PC-9 (cell line): ENCODE data around the gene HSPA5. TPM values are rescaled to one million over a fixed set of nuclear protein-coding genes. Genes with fewer than 3 reads are reported as not detected.

ENCODE experiments used
- BruUV-seq: library from RNA; stranded (reverse); fragments of 400-500 nt; replicated peaks from 2 replicates; lab custom pipeline; 2021; lab: Mats Ljungman, UMichigan
- CTCF ChIA-PET: fragments of 300-600 bp; sonication (Branson Sonifier 250); formaldehyde crosslinking; loops from one replicate; lab custom pipeline; 2022; ENCODE audit warnings: antibody characterized with exemption; lab: Charles Lee
- POLR2A ChIA-PET: fragments of 300-600 bp; sonication (Branson Sonifier 250); formaldehyde crosslinking; loops from one replicate; lab custom pipeline; 2022; ENCODE audit warnings: antibody characterized with exemption; ENCODE audit not compliant: unreplicated experiment; lab: Charles Lee
- DNase-seq, 2 experiments: peaks; one replicate each; pipeline versions ENCODE4 v3.0.0 to v3.0.0-alpha.2; 2015 to 2022; ENCODE audit warnings: mixed read lengths in 1 of 2
- H2AFZ ChIP-seq: fragments of 200-600 bp; sonication (generic); 2 replicates; pipeline ENCODE4 v1.8.1; 2017; ENCODE audit warnings: antibody characterized with exemption
- H3F3A ChIP-seq: fragments of 200-600 bp; sonication (generic); 2 replicates; pipeline ENCODE4 v1.8.1; 2017; ENCODE audit warnings: antibody characterized with exemption, mild to moderate bottlenecking, low read depth; ENCODE audit not compliant: insufficient read depth
- H3K27ac ChIP-seq: fragments of 200-600 bp; sonication (generic); 2 replicates; pipeline ENCODE4 v1.6.1; 2016; ENCODE audit warnings: mixed run types
- H3K27me3 ChIP-seq: fragments of 200-600 bp; sonication (generic); 2 replicates; pipeline ENCODE4 v1.6.1; 2016; ENCODE audit warnings: low read depth, mixed run types; ENCODE audit not compliant: insufficient read depth
- H3K36me3 ChIP-seq: fragments of 200-600 bp; sonication (generic); 2 replicates; pipeline ENCODE4 v1.6.1; 2016; ENCODE audit warnings: low read depth, mixed run types
- H3K4me1 ChIP-seq: fragments of 200-600 bp; sonication (generic); replicated peaks from 2 replicates; pipeline ENCODE4 v1.6.1; 2016; ENCODE audit warnings: mixed run types; ENCODE audit not compliant: insufficient read depth
- H3K4me2 ChIP-seq: fragments of 200-600 bp; sonication (generic); 2 replicates; pipeline ENCODE4 v1.6.1; 2017; ENCODE audit warnings: mixed run types
- H3K4me3 ChIP-seq: fragments of 200-600 bp; sonication (generic); 2 replicates; pipeline ENCODE4 v1.6.1; 2016; ENCODE audit warnings: mixed run types
- H3K79me2 ChIP-seq: fragments of 200-600 bp; sonication (generic); 2 replicates; pipeline ENCODE4 v1.6.1; 2017; ENCODE audit warnings: low read depth, mixed run types
- H3K9me2 ChIP-seq: fragments of 200-600 bp; sonication (generic); 2 replicates; pipeline ENCODE4 v1.8.1; 2017; ENCODE audit warnings: mild to moderate bottlenecking; ENCODE audit not compliant: insufficient read depth
- H3K9me3 ChIP-seq: fragments of 200-600 bp; sonication (generic); 2 replicates; pipeline ENCODE4 v1.8.1; 2016; ENCODE audit warnings: low read depth; ENCODE audit not compliant: insufficient read depth
- H4K20me1 ChIP-seq: fragments of 200-600 bp; sonication (generic); 2 replicates; pipeline ENCODE4 v1.8.1; 2017; ENCODE audit not compliant: insufficient read depth
- CTCF ChIP-seq: fragments of 200-600 bp; sonication (generic); conservative IDR thresholded peaks from 2 replicates; pipeline ENCODE4 v1.6.1; 2017; ENCODE audit warnings: mixed run types, antibody characterized with exemption, mild to moderate bottlenecking, moderate library complexity
- EZH2 ChIP-seq: fragments of 200-600 bp; sonication (generic); IDR thresholded peaks from 2 replicates; pipeline ENCODE4 v1.8.0; 2017; ENCODE audit warnings: antibody characterized with exemption, low read depth
- intact Hi-C: fragments of 100-400 bp; cut with micrococcal nuclease; formaldehyde crosslinking; loops from one replicate; pipeline ENCODE4 v1.10.0; 2022; ENCODE audit not compliant: unreplicated experiment
- total RNA-seq: library from RNA; stranded (reverse); gene quantifications from 2 replicates; pipeline ENCODE4 v1.2.3, GENCODE V29; 2021

The HSPA5 gene
- total RNA-seq, 1 experiment from 2014 or later, result 235 TPM

GRCh38 chr9:125214186-125214585 lies 27.0 kb downstream of the HSPA5 start:
- Histone ChIP-seq H3K9me3 (no peaks in the 10 kb centered on the region), H3K36me3 (peaks cover 7% of the 10 kb centered on the region; the same call in 1 of the 2 replicates), H4K20me1 (no peaks in the 10 kb centered on the region), H3K4me2 (no peak overlapping the region), H3F3A (no peaks in the 10 kb centered on the region; the same call in 1 of the 2 replicates), H2AFZ (no peak overlapping the region), H3K79me2 (no peaks in the 10 kb centered on the region), H3K27me3 (no peaks in the 10 kb centered on the region), H3K4me1 (no peaks in the 10 kb centered on the region), H3K9me2 (no peaks in the 10 kb centered on the region), H3K4me3 (no peak overlapping the region), H3K27ac (no peak overlapping the region)
- DNase-seq, result no peak
- intact Hi-C loops, result no loop called here
- no peak for TF ChIP-seq EZH2
- no peak for TF ChIP-seq CTCF
- POLR2A ChIA-PET, result no interaction called here
- BruUV-seq, result no TSS peak
- CTCF ChIA-PET, result no interaction called here

GRCh38 chr9:125204477-125204876 lies 36.7 kb downstream of the HSPA5 start:
- intact Hi-C loops, result loop anchor here (5.0 kb wide), 1 partner anchor 432 kb away; the partner anchor contains the start of gene NR6A1
- no peaks in the 10 kb centered on the region for H3K27me3 ChIP-seq
- no peaks in the 10 kb centered on the region for H3K9me3 ChIP-seq
- peaks cover 17% of the 10 kb centered on the region; the same call in 1 of the 2 replicates for H3F3A ChIP-seq
- TF ChIP-seq CTCF, result no peak
- TF ChIP-seq EZH2, result no peak
- no peaks in the 10 kb centered on the region for H4K20me1 ChIP-seq
- H3K4me1 ChIP-seq, result peaks cover 7% of the 10 kb centered on the region
- H3K4me2 ChIP-seq, result no peak overlapping the region
- ChIA-PET POLR2A (no interaction called here), CTCF (no interaction called here)
- H3K27ac ChIP-seq, result no peak overlapping the region
- H3K4me3 ChIP-seq, result no peak overlapping the region
- no TSS peak for BruUV-seq
- H3K9me2 ChIP-seq, result no peaks in the 10 kb centered on the region
- H3K79me2 ChIP-seq, result peaks cover 12% of the 10 kb centered on the region
- H3K36me3 ChIP-seq, result peaks cover 9% of the 10 kb centered on the region
- H2AFZ ChIP-seq, result no peak overlapping the region
- DNase-seq, result no peak

- Histone ChIP-seq H3K4me1 (peaks cover 7% of the 10 kb centered on the region), H3K27ac (no peak overlapping the region), H3K4me3 (no peak overlapping the region), H3K36me3 (peaks cover 8% of the 10 kb centered on the region), H2AFZ (no peak overlapping the region), H4K20me1 (no peaks in the 10 kb centered on the region), H3K9me2 (no peaks in the 10 kb centered on the region), H3K79me2 (peaks cover 12% of the 10 kb centered on the region), H3K27me3 (no peaks in the 10 kb centered on the region), H3K4me2 (no peak overlapping the region), H3K9me3 (no peaks in the 10 kb centered on the region), H3F3A (peaks cover 24% of the 10 kb centered on the region; the same call in 1 of the 2 replicates)
- no TSS peak for BruUV-seq
- TF ChIP-seq CTCF, result no peak
- TF ChIP-seq EZH2, result no peak
- DNase-seq, result no peak
- intact Hi-C loops, result loop anchor here (5.0 kb wide), 1 partner anchor 431 kb away; the partner anchor contains the start of gene NR6A1
- CTCF ChIA-PET, result interaction anchor here (0.7 kb wide), 2 partner anchors 63 to 113 kb away, joined by 3 to 5 read pairs; no protein-coding TSS in a partner anchor
- POLR2A ChIA-PET, result interaction anchor here (0.5 kb wide), 1 partner anchor 127 kb away, joined by 6 read pairs; no protein-coding TSS in a partner anchor
Observed at GRCh38 chr9:125202846-125203618, 38.1 kb downstream of the HSPA5 start.
